DMS153 treated with DMSO at 0.1 percent for 48 hours (cell line): ENCODE measurements around the gene CCDC194.
"Not testable (repeated sequence)": the region's sequence is repeated elsewhere in the genome, so short reads cannot be mapped to it uniquely, and the experiment has no call there.

Experiments used
- DNase-seq: peaks from one replicate; lab custom pipeline; 2025; ENCODE audit not compliant: unreplicated experiment; lab: John Stamatoyannopoulos, UW

CCDC194 gene

DNA sequence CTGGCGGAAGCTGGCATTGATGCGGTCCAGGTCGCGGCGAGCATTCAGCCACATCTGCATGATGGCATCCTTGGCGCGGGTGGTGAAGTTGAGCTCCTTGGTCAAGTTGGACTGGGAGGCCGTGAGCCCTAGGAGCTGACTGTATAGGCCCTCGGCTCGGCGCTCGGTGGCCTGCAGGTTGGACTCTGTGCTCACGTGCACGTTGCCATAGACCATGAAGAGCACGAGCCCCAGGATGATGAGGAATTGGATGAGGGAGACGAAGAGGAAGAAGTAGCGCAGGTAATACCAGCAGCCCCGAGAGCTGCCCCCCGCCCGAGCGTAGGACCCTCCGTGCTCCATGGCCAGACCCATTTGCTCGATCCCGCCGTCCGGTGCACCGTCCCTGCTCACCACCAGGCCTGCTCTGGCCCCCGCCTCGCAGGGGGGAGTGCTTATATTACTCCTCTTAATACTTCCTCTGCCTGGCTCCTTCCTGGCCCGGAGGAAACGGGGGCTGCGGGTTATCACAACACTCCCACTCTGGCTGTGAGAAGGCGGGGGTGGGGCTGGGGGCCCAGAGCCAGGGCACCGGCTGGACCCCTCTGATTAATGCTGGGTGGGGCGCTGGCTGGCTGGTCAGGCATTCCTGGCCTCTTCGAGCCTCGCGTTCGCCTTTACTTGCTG lies 16.9 kb downstream of the CCDC194 start, which contains the start of gene PLVAP:
Gene PLVAP (minus strand): TSS at position 408 of the 666 bp plus-strand sequence. CDS start 54 bp downstream, at position 354.
- no peak for DNase-seq

DNA sequence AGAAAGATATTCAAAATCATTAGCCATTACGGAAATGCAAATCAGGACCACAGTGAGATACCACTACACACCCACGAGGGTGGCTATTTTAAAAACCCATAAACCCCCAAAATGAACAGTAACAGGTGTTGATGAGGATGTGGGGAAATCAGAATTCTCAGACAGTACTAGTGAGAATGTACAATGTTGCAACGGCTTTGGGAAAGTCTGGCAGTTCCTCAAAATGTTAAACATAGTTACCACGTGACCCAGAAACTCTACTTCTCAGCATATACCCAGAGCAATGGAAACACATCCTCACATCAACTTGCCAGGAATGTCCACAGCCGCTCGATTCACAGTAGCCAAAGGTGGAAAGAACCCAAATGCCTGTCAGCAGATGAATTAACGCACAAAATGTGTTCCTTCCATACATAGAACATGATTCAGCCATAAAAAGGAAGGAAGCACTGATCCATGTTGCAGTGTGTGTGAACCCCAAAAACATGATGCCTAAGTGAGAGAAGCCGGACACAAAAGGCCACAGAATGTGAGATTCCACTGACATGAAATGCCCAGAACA lies 23.9 kb downstream of the CCDC194 start:
- DNase-seq, result no peak

DNA sequence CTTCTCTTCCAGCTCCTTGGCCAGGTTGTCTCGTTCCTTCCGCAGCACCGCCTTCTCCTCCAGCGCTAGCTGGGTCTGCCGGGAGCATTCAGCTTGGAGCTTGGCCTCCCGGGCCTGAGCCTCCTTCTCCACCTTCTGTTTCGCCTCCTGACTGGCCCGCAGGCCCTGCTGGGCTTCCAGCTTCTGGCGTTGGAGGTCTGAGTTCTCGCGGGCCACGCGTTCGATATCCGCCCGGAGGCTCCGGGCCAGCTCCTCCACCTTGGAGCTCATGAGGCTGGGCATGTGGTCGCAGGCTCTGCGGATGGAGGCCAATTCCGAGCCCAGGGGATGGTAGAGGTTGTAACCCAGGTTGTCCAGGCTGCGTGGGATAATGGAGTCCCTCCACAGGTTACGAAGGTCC lies 28.6 kb downstream of the CCDC194 start:
- DNase-seq, result no peak

- DNase-seq, result not testable (repeated sequence)
Measured at GRCh38 chr19:17363852-17364605, 30.0 kb downstream of the CCDC194 start.

GRCh38 chr19:17359905-17360800 lies 33.8 kb downstream of the CCDC194 start:
- no peak for DNase-seq

- no peak for DNase-seq
Measured at GRCh38 chr19:17358395-17358794, 35.6 kb downstream of the CCDC194 start.

- DNase-seq, result no peak
Measured at GRCh38 chr19:17357724-17358123, 36.3 kb downstream of the CCDC194 start.

DNA sequence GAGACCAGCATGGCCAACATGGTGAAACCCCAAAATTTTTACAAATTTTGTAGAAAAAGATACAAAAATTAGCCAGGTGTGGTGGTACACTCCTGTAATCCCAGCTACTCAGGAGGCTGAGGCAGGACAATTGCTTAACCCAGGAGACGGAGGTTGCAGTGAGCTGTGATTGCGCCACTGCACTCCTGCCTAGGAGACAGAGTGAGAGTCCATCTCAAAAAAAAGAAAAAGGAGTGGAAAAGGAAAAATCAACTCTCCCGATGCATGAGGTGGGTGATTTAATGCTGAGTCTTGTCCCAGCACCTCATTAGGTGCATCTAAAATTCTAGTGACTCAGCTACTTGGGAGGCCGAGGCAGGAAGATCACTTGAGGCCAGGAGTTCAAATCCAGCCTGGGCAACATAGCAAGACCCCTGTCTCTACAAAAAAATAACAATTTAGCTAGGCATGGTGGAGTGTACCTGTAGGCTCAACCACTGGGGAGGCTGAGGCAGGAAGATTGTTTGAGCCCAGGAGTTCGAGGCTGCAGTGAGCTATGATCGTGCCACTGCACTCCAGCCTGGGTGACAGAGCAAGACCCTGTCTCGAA lies 36.8 kb downstream of the CCDC194 start:
- no peak for DNase-seq

GRCh38 chr19:17353386-17353785 lies 40.6 kb downstream of the CCDC194 start:
- DNase-seq, result no peak

DNA sequence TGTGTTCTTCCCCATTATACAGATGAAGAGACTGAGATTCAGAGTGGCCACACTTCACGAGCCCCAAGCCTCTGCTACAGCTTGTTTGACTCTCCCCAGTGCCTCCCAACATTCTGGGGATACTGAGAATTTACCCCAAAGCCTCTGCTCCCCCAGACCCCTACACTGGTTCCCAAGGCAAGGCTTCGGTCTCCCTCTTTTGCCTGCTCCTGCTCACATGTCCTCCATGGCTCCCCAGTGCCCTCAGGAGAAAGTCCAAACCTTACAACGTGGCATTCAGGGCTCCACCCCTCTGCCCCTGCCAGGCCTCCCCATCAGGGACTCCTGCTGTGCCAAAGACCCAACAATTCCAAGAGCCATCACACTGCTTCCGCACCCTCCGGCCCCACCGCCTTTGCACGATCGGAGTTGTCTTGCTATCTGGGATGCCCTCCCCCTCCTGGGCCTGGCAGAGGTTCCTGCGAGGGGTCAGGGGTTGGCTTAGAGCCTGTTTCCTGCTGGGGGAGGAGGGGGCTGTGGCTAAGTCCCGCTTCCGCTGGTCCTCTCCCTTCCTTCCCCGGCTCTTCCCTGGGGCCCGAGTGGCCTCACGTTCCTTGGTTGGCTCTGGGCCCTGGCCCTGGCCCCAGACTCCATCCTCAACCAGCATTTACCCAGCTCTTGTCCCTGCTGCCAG lies 41.3 kb downstream of the CCDC194 start:
- DNase-seq, result no peak

GRCh38 chr19:17351815-17352435 lies 42.1 kb downstream of the CCDC194 start:
- DNase-seq, result no peak

DNA sequence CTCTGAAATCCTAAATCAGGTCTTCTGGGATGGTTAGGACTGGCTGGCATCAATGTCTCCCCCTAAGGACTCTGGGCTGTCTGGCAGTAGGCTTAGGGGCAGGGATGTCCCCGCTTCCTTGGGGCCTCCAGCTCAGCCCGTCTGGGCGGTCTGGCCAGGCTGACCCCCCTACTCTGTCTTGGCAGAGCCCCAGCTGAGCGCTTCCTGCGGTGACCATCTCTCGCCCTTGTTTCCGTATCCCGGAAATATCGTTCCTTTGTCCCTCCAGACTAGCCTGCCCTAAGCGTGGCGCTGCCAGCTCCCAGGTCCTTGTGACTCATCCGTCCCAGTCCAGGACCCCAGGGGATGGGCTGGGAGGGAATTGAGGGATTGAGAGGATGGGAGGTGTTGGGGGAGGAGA lies 45.3 kb downstream of the CCDC194 start:
- DNase-seq, result peak; percentile 15

DNA sequence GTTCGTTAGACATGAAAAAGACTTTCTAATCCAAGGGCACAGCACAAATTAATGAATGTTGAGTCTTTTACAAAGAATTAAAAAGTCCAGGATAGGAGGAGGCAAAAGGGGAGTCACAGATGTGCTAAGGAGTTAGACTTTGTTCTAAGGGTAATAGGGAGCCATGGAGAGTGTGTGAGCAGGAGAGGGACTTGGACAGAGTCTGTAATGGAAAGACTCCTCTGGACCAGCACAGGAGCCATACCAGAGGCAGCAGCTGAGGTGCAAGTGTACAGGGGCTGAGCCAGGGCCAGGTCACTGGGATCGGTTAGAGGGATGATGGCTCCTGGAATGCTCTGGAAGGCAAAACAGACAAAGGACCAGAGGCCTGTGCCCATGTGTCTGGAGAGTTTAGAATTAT lies 46.1 kb downstream of the CCDC194 start:
- DNase-seq, result no peak

DNA sequence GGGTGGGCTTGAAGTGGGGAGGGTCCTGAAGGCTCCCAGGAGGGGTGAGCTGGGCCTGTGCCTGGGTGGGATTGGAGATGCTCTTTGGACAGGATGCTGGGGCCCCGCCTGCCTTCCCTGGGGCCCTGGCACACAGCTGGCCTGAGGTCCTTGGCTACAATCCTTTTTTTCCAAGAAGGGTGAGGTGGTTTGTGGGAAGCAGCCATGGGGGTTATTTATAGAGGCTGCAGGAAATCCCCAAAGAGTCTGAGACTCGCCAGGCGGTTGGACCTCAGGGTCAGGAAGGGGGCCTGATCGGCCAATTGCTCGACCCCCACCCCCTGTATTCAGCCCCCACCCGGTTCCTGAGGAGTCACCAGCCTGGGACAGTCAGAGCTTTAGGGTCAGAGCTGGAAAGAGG lies 46.6 kb downstream of the CCDC194 start:
- DNase-seq, result no peak

DNA sequence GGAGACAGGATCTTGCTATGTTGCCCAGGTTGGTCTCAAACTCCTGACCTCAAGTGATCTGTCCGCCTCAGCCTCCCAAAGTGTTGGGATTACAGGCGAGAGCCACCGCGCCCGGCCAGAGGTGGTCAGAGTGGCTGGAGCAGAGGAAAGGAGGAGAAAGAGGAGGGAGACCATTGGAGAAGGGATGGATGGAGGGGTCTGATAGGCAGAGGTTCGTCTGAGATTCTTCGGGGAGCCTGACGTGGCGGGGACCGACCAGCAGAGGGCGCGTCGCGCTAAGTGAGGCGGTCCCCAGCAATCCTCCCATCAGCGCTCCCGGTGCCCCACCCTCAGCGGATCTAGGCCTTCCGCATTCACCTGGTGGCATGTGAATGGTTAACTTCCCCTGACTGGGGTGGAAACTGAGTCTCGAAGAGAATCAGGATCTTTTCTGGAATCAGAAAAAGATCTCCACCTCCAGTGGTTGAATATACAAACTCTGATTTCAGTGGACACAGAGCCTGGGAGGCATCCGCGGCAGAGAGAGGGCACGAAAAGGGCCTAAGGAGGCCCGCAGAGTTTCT lies 47.8 kb downstream of the CCDC194 start:
- DNase-seq, result peak; percentile 71

- DNase-seq, result no peak
Measured at GRCh38 chr19:17341845-17342244, 52.2 kb downstream of the CCDC194 start.

GRCh38 chr19:17341386-17341785 lies 52.6 kb downstream of the CCDC194 start:
- DNase-seq, result no peak

DNA sequence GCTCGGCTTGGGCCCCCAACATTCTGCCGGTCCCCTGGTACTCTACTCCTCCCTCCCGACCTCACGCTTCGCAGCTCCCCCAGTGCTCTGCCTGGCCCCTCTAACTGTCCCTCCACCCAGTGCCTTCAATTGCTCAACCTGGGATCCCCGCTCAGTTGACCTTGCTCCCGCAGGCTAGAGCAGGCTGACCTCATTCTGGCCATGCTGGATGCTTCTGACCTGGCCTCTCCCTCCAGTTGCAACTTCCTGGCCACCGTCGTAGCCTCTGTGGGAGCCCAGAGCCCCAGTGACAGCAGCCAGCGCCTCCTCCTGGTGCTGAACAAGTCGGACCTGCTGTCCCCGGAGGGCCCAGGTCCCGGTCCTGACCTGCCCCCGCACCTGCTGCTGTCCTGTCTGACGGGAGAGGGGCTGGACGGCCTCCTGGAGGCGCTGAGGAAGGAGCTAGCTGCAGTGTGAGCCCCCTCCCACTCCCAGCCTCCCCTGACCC lies 53.1 kb downstream of the CCDC194 start:
- DNase-seq, result no peak
